A549 (cell line): ENCODE data around the gene TGIF1.

ENCODE experiments used
- RFX5 ChIP-seq: fragments of 450-650 bp; IDR thresholded peaks from 2 replicates; pipeline ENCODE4 v1.7.1; 2014; ENCODE audit warnings: antibody characterized with exemption, mild to moderate bottlenecking, moderate library complexity
- TF ChIP-seq, protein P1 (sequence below): IDR thresholded peaks from 2 replicates; pipeline ENCODE4 v1.6.1; 2012

DNA sequence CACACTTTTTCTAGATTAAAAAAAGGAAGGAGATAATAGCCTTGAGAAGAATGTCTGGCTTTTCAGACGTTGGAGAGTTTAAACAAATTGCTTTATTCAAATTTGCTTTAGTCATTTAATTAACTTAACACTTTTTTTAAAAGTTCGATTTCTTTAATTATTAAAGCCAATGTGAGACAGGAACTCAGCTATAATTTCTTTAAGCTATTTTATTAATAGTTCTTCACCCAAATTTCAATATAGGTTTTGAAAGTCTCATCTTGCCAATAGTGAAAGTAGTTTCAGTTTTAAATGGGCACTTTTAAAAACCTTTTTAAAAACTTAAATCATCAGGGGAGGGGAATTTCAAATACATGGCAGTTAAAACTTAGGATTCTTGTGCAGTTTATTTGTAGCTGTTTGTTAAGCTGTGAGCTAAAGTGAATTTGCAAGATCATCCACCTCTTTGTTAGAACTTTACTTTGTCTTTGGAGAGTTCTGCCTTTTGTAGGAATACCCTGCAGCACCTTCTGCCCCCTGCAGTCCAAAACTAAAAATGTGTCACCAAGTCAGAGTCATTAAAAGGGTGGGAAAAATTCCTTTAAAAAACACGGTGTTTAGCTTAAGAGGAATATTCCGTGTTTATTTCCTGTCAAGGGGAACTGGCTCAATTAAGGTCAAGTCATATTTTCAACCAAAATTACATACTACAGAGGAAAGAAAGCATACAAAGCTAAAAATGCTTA is 4.6 kb downstream of the TGIF1 start:
- TF ChIP-seq, protein P1, sequence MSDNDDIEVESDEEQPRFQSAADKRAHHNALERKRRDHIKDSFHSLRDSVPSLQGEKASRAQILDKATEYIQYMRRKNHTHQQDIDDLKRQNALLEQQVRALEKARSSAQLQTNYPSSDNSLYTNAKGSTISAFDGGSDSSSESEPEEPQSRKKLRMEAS: peak; percentile 23; the same call in 1 of the 2 replicates
- no peak for TF ChIP-seq RFX5
